Spleen (tissue), 3 donors: ENCODE measurements around the gene PLCB4.

Experiments used
- POLR2A ChIP-seq, 3 donors: fragments of 450-650 bp; IDR thresholded peaks; one replicate each; pipeline ENCODE4 v1.5.1; 2017; ENCODE audit warnings: antibody characterized with exemption in 3 of 3, mild to moderate bottlenecking in 1 of 3
- POLR2AphosphoS5 ChIP-seq, 3 donors: sonication (generic); formaldehyde crosslinking; IDR thresholded peaks; one replicate each; pipeline ENCODE4 v1.5.1; 2017; ENCODE audit warnings: antibody characterized with exemption in 3 of 3

- TF ChIP-seq POLR2AphosphoS5 (IDR thresholded peaks at IDR 0.05) (no peak), POLR2A (IDR thresholded peaks at IDR 0.05) (no peak)
Observed at GRCh38 chr20:9412309-9412708, 343.4 kb downstream of the PLCB4 start.
